ES-I3 (cell line): Measurements from ENCODE around the gene CLEC4C.

Source experiments
- H3K36me3 ChIP-seq: 2 replicates; pipeline ENCODE4 v1.6.1; 2013; ENCODE audit warnings: mild to moderate bottlenecking, low read length, control low read depth, moderate library complexity; ENCODE audit not compliant: insufficient read depth
- H3K4me1 ChIP-seq: 2 replicates; pipeline ENCODE4 v1.6.1; 2013; ENCODE audit warnings: mild to moderate bottlenecking, control low read depth, low read length; ENCODE audit not compliant: insufficient read depth
- H3K9ac ChIP-seq: 2 replicates; pipeline ENCODE4 v1.6.1; 2013; ENCODE audit warnings: low read depth, mild to moderate bottlenecking, low read length, moderate library complexity
- H3K9me3 ChIP-seq: 2 replicates; pipeline ENCODE4 v1.6.1; 2013; ENCODE audit warnings: mild to moderate bottlenecking, low read length, moderate library complexity; ENCODE audit not compliant: control insufficient read depth, insufficient read depth

CLEC4C gene

GRCh38 chr12:7705846-7706245 is 41.3 kb downstream of the CLEC4C start:
- Histone ChIP-seq H3K4me1 (0 out of 2 replicates have a peak, but pooled peaks cover 9% of the 10 kb centered on the region), H3K9ac (no peak overlapping the region), H3K36me3 (no peaks in the 10 kb centered on the region), H3K9me3 (no peaks in the 10 kb centered on the region)

GRCh38 chr12:7695566-7696197 is 51.5 kb downstream of the CLEC4C start, which contains the start of gene GDF3:
GDF3 (minus strand) TSS chr12:7695775; CDS start chr12:7695728, 47 bp downstream.
- no peaks in the 10 kb centered on the region for H3K9me3 ChIP-seq
- H3K36me3 ChIP-seq, result no peaks in the 10 kb centered on the region
- H3K9ac ChIP-seq, result peak within 1 kb of the TSS; percentile 31
- peaks cover 24% of the 10 kb centered on the region for H3K4me1 ChIP-seq

GRCh38 chr12:7695237-7695560 is 52.0 kb downstream of the CLEC4C start:
- no peaks in the 10 kb centered on the region for H3K9me3 ChIP-seq
- peak overlapping the region; percentile 31 for H3K9ac ChIP-seq
- H3K36me3 ChIP-seq, result no peaks in the 10 kb centered on the region
- H3K4me1 ChIP-seq, result peaks cover 24% of the 10 kb centered on the region

GRCh38 chr12:7694556-7695236 is 52.5 kb downstream of the CLEC4C start:
- H3K9ac ChIP-seq, result no peak overlapping the region
- H3K36me3 ChIP-seq, result no peaks in the 10 kb centered on the region
- peaks cover 24% of the 10 kb centered on the region for H3K4me1 ChIP-seq
- H3K9me3 ChIP-seq, result no peaks in the 10 kb centered on the region

GRCh38 chr12:7693793-7694192 is 53.4 kb downstream of the CLEC4C start:
- Histone ChIP-seq H3K9ac (no peak overlapping the region), H3K36me3 (no peaks in the 10 kb centered on the region), H3K4me1 (peaks cover 24% of the 10 kb centered on the region), H3K9me3 (no peaks in the 10 kb centered on the region)

GRCh38 chr12:7681535-7681934 is 65.6 kb downstream of the CLEC4C start:
- Histone ChIP-seq H3K9me3 (peaks cover 4% of the 10 kb centered on the region; the same call in 1 of the 2 replicates), H3K9ac (no peak overlapping the region), H3K36me3 (no peaks in the 10 kb centered on the region), H3K4me1 (peaks cover 6% of the 10 kb centered on the region; the same call in 1 of the 2 replicates)
